NCI-H1694 (cell line): ENCODE measurements around the gene C1QC.

ENCODE experiments used
- DNase-seq: peaks from one replicate; lab custom pipeline; 2025; lab: John Stamatoyannopoulos, UW

C1QC gene

DNA sequence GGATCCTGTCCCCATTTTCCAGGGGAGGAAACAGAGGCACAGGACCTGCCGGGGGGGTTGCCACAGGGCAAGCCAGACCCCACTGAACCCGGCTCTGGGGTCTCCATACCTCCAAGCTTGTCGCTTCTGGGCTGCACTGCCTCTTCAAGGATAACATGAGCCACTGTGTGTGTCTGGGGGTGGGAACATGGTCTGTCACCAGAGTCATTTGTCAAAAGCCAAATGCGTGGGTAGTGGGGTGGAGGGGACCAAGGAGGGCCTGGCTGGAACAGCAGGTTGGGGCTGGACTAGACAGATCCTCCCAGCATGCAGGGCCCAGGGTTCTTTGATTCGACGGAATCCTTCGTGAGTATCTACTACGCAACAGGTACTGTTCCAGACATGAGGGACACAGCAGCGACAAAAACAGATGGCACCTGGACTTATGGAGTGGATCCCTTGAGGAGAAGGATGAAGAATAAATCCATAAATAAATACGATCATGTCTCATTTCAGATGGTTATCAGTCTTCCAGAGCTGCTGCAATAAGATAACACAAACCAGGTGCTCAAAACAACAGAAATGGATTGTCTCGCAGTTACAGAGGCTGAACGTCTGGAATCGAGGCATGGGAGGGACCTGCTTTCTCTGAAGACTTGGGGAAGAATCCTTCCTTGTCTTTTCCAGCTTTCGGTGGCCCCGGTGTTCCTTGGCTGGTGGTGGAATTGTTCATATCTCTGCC lies 38.3 kb downstream of the C1QC start:
- no peak for DNase-seq

DNA sequence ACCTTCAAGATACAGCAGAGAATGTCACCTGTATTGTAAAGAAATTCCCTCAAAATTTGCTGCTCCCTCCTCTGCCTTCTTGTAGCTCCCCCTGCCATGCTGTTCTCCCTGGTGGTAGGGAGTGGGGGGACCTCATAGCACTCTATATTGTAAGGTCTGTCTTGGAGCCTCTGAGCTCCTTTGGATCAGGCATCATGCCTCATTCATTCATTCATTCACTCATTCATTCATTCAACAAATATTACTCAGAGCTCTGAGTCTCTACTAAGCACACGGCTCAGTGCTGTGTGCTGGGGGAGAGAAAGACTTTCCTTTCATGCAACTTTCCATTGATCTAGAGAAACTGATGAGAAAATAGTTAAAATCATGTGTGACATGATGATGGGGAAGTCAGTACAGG lies 40.1 kb downstream of the C1QC start:
- DNase-seq = no peak

DNA sequence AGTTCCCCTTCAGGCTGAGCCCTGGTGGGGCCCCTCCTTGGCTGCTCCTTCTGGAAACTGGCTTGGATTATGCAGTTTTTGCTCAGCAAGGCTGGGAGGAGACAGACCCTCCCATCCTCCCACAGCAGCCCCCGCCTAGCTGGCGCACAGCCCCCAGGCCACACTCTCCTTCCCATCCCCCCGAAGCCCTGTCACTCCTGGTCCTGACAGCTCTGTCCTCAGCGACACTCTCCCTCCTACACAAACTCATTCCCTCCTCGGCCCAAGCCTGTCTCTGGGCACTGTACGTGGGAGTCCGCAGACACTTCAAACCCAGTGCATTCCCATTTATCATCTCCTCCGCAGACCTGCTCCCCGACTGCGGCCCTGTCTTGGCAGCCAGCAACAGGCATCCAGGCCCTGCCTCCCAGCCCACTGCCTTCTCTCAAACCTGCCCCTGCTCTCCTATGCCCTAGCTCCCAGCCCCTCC lies 42.2 kb downstream of the C1QC start:
- no peak for DNase-seq

DNA sequence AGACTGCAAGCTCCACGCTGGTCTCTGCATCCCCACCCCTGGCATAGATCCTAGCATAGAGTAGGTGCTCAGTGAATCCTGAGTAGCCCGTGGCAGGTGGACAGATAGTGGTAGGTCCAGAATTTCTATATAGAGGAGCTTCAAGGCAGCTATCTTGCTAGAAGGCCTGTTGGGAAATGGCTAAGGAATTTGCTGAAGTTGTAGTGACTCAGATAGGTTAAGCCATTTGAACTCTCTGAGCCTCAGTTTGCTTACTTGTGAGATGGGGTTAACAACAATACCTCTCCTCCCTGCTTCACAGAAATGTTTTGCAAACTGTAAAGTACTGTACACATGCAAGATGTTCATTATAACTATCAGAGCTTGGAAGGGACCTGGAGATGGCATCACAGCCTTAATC lies 43.8 kb downstream of the C1QC start:
- DNase-seq = no peak

DNA sequence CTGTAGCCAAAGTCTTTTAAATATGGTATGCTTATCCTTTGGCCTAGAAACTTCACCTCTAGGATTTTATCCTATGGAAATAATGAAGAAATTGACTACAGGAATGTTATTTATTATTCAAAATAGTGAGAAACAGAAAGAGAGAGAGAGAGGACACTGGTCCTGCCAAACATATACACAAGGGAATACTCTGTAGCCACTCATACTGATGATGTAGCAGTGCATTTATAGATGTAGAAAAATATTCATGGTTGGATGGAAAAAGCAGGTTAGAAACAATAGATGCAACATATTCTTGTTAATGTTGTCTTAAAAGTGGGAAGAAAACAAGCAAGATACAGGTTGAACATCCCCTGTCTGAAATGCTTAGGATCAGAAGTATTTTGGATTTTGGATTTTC lies 45.0 kb downstream of the C1QC start:
- DNase-seq = no peak

DNA sequence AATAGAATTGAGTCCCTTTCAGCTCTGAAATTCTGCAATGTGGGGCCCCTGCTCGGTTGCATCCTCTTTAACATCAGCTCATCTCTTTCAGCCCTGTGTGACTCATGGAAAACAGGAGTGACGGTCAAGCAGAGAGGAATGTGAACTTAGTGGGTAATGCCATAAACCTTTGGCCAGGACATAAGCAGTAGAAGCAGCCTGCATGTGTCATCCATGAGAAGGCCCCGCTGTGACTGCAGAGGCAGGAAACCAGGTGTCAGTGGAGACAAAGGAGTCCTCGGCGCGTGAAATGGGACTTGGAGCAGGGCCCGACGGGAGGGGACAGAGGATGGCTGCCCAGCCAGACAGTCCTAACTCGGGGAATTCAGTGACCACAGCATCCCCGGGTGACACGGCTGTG lies 46.1 kb downstream of the C1QC start:
- no peak for DNase-seq

DNA sequence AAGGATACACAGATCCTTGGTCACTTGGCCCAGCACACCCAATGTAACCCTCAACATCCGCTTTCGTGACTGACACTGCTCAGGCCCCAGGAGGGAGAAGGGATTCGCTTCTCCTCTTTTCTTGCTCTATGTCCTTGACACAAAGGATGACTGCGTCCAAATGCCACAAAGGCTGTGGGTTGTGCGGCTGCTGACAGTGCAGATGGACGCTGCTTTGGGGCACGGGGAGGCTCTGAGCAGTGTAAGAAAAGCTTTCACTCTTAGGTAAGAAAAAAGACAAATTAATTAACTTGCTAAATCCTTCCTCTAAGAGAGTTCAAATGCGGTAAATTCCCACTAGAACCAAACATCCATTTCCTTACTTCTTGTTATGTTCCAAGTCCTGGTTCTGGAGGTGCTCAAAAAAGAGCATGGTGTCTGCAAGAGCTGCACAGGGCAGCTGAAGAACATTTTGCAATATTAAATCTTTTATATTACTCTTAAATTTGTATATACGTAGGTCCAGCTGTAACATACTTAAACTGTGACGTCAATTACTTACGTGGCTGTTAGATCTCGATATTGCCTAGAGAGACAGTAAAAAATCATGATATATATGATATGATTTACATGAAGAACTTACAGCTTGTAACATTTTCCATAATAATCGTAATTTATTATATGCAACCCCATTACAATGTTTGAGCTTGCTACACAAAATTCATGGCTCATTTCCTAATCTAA lies 47.8 kb downstream of the C1QC start:
- DNase-seq = no peak

DNA sequence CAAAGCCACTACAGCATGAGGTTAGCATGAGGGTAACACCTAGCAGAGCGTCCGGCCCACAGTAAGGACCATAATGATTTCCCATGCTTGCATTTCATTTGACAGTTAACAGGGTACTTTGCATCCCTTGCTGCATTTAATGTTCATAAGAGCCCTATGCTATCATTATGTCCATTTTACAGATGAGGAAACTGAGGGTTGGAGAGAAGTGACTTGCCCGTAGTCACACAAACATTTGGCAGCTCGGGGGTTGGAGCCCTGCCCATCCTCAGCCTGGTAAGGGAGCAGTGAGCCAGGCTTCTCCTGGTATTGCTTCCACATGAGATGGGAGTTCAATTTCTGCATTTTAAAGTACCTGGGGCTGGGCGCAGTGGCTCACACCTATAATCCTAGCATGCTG lies 50.7 kb downstream of the C1QC start:
- no peak for DNase-seq

DNA sequence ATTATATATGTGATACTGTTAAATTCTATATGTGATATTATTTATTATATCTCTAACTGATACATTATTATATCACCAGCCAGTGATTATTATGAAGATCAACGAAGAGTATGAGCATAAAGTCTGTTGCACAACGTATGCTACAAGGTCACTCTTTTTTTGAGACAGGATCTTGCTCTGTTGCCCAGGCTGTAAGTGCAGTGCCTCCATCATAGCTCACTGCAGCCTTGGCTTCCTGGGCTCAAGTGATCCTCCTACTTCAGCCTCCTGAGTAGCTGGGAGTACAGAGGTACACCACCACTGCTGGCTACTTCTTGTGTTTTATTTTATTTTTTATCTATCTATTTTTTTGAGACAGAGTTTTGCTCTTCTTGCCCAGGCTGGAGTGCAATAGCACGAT lies 53.2 kb downstream of the C1QC start:
- DNase-seq = no peak
